Fibroblast of the aortic adventitia (primary cell): ENCODE data around the gene MED22. TPM values are rescaled to one million over a fixed set of nuclear protein-coding genes. Genes with fewer than 3 reads are reported as not detected.

Experiments
- DNase-seq: peaks from one replicate; pipeline ENCODE4 v3.0.0-alpha.2; 2010; ENCODE audit warnings: low read depth
- H3K4me3 ChIP-seq: 2 replicates; pipeline ENCODE4 v1.5.1; 2011; ENCODE audit warnings: low read depth, mild to moderate bottlenecking, control low read depth, low read length, moderate library complexity
- total RNA-seq: library from RNA; depleted of rRNA; stranded (reverse); fragments of >200 nt; gene quantifications from 2 replicates; pipeline ENCODE4 v1.2.3, GENCODE V29; 2012; ENCODE audit warnings: low replicate concordance
- TF ChIP-seq, protein P1 (sequence below): IDR thresholded peaks from 2 replicates; pipeline ENCODE4 v1.5.1; 2011; ENCODE audit warnings: mild to moderate bottlenecking, low read length, control low read depth, inconsistent platforms; ENCODE audit not compliant: insufficient read depth

MED22 gene
- total RNA-seq, 1 donor, result 17.7 TPM

DNA sequence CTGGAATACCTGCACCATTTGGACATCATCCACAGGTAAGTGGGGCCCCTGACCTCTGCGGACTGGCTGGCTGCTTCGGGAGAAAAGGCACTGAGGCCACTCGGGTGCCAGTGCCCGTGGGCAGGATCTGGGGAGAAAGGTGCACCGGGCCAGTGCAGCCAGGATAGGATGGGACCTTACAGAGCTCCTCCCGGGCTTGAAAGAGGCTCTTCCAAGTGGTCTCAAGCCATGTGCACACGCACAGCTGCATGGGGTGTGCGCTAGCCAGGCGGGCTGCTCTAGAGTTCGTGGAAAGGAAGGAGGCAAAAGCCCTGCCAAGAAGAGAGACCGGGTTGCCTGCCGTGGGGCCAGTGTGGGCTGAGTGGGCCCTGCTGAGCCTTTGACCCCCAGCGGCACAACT, 41.6 kb upstream of the MED22 start:
- H3K4me3 ChIP-seq, result no peak overlapping the region
- DNase-seq, result no peak
- TF ChIP-seq, protein P1, sequence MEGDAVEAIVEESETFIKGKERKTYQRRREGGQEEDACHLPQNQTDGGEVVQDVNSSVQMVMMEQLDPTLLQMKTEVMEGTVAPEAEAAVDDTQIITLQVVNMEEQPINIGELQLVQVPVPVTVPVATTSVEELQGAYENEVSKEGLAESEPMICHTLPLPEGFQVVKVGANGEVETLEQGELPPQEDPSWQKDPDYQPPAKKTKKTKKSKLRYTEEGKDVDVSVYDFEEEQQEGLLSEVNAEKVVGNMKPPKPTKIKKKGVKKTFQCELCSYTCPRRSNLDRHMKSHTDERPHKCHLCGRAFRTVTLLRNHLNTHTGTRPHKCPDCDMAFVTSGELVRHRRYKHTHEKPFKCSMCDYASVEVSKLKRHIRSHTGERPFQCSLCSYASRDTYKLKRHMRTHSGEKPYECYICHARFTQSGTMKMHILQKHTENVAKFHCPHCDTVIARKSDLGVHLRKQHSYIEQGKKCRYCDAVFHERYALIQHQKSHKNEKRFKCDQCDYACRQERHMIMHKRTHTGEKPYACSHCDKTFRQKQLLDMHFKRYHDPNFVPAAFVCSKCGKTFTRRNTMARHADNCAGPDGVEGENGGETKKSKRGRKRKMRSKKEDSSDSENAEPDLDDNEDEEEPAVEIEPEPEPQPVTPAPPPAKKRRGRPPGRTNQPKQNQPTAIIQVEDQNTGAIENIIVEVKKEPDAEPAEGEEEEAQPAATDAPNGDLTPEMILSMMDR, result no peak

DNA sequence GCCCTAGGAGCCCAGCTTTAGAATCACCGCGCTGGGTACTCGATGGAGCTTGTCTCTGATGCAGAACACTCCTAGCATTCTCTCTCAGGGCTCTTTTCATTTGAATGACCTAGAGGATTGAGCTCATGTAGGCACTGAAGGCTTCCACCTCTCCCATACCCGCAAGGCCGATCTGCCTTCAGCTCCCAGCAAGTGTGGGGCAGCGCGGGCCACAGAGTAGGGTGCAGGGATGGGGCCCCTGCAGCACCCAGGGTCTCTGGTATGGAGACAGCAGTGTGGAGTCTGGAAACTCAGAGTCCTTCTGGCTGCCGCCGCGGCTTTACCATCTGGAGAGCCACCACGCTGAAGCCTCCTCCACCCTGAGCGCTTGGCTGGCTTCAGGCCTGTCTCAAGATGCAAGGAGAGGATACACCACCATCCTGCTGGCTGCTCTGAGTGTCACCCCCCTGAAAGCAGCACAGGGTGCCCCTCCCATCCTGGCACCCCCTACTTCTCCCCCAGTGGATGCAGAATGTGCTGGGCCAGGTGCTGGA, 41.2 kb upstream of the MED22 start:
- H3K4me3 ChIP-seq, result no peak overlapping the region
- TF ChIP-seq, protein P1, result no peak
- no peak for DNase-seq

DNA sequence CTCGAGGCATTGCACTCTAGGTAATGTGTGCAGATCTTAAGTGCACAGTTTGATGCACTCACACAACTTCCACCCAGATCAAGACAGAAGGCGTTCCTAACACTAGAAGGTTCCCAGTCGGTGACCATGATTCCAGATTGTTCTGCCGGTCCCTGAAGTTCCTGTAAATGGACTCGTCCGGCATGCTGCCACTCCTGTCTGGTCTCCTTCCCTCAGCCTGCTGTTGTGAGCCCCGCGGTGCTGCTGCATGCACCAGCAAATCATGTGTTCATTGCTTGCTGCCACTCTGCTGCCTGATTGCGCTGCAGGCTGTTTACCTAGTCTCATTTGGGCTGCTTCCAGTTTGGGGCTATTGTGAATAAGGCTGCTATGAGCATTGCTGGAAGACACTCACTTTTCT, 39.7 kb upstream of the MED22 start:
- H3K4me3 ChIP-seq, result no peak overlapping the region
- DNase-seq, result no peak
- TF ChIP-seq, protein P1, result no peak

DNA sequence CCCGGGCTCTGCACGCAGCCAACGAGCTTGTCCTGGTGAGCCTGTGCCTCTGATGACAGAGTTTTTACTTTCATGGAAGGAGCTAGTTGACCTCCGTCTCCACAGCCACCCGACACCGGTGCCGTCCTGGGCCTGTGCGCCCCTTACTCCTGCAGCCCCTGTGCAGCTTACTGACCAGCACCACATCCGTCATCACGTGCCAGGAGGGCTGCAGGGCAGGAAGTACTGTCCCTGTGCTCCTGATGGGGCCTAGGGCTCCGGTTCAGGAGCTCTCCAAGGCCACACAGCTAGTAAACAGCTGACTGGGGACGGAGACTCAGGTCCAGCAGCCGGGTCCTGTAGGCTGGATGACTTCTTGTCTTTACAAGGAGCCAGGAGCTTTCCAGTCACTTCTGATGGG, 38.4 kb upstream of the MED22 start:
- TF ChIP-seq, protein P1, result no peak
- no peak for DNase-seq
- no peak overlapping the region for H3K4me3 ChIP-seq

DNA sequence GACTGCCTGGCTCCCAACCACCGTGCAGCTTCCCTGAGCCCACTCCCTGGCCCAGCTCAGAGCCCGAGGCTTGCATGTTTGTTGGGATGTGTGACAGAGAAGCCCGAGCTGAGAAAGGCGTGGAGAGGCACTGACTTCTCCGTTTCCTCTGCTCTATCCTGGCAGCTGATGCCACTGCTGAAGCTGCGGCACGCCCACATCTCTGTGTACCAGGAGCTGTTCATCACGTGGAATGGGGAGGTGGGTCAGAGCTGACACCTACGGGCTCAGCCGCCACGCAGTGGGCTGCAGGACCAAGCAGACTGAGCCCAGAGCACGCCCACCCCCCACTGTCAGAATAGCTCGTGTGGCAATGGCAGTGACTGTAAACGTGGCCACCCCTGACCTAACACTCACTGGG, 37.5 kb upstream of the MED22 start:
- H3K4me3 ChIP-seq, result no peak overlapping the region
- TF ChIP-seq, protein P1, result no peak
- no peak for DNase-seq

DNA sequence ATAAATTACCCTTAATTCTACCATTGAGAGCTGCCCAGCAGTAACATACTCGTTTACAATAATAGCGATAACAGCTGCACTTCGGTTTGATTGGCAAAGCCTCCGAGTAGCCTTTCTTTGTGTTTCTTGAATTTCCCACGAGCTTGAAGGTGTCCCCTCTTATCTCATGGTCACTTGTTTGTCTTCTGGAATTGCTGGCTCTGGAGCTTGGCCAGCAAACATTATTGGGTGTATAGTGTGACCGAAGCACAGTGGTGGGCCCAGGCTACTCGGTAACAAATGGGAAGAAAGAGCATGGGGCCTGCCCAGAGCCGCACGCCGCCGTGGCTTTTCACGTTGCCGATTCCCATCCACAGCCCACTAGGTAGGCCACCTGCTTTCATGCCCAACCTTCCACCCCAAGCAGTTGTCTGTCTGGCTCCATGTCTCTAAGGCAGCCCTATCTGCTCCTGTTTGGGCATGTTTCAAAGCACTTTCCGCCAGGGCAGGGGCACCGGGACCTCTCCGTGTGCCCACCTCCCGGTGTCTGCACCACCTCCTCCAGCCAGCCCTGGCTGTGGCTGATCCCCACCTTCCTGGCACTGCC, 36.9 kb upstream of the MED22 start:
- TF ChIP-seq, protein P1, result no peak
- DNase-seq, result no peak
- H3K4me3 ChIP-seq, result no peak overlapping the region

DNA sequence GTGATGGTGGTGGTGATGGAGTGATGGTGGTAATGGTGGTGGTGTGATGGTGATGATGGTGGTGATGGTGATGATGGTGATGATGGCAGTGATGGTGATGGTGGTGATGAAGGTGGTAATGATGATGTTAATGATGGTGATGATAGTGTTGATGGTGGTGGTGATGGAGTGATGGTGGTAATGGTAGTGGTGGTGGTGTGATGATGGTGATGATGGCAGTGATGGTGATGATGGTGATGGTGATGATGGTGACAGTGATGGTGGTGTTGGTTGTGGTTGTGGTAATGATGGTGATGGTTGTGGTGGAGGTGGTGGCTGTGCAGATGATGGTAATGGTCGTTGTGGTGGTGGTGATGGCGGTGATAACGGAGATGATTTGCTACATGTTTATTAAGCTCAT, 35.5 kb upstream of the MED22 start:
- DNase-seq, result no peak
- H3K4me3 ChIP-seq, result no peak overlapping the region
- TF ChIP-seq, protein P1, result no peak
